Thyroid gland (tissue), 4 donors: ENCODE results near the gene SH2D5.

Experiments
- CTCF ChIP-seq, 6 experiments: fragments of 200-600 bp in 3 of 6; fragments of 450-650 bp in 3 of 6; sonication (generic) in 3 of 6; IDR thresholded peaks; one replicate each; pipeline ENCODE4 v1.5.1; 2016 to 2019; ENCODE audit warnings: antibody characterized with exemption in 6 of 6, mild to moderate bottlenecking in 2 of 6, inconsistent platforms in 1 of 6, moderate library complexity in 1 of 6
- POLR2A ChIP-seq, 2 donors: fragments of 450-650 bp; IDR thresholded peaks; one replicate each; pipeline ENCODE4 v1.6.1; 2017; ENCODE audit warnings: antibody characterized with exemption in 2 of 2, mild to moderate bottlenecking in 2 of 2, moderate library complexity in 1 of 2

- no peak for TF ChIP-seq POLR2A (IDR thresholded peaks at IDR 0.05)
- TF ChIP-seq CTCF (IDR thresholded peaks at IDR 0.05), result no peak
These were observed 3.9 kb downstream of the SH2D5 start for GRCh38 chr1:20728371-20729154.
